Smooth muscle cell (in vitro differentiated cells): ENCODE results near the gene NDUFS6. TPM values are rescaled to one million over a fixed set of nuclear protein-coding genes. Genes with fewer than 3 reads are reported as not detected.
A peak's percentile ranks its signal among the peaks of the same experiment; 100 is the strongest.

Experiments
- DNase-seq: peaks from one replicate; lab custom pipeline; 2025; ENCODE audit not compliant: unreplicated experiment; lab: John Stamatoyannopoulos, UW
- H2AFZ ChIP-seq: fragments of 200-600 bp; sonication (generic); 2 replicates; pipeline ENCODE4 v1.6.0; 2016; ENCODE audit warnings: antibody characterized with exemption, low read depth, mild to moderate bottlenecking
- H3F3A ChIP-seq: fragments of 200-600 bp; sonication (generic); 2 replicates; pipeline ENCODE4 v1.6.0; 2017; ENCODE audit warnings: antibody characterized with exemption, low read depth
- H3K27ac ChIP-seq: fragments of 200-600 bp; sonication (generic); 2 replicates; pipeline ENCODE4 v1.5.1; 2016; ENCODE audit warnings: low read depth, mild to moderate bottlenecking
- H3K27me3 ChIP-seq: fragments of 200-600 bp; sonication (generic); 2 replicates; pipeline ENCODE4 v1.6.1; 2016; ENCODE audit warnings: low read depth, mild to moderate bottlenecking
- H3K36me3 ChIP-seq: fragments of 200-600 bp; sonication (generic); 2 replicates; pipeline ENCODE4 v1.5.1; 2016; ENCODE audit warnings: low read depth
- H3K4me1 ChIP-seq: fragments of 200-600 bp; sonication (generic); 2 replicates; pipeline ENCODE4 v1.5.1; 2016; ENCODE audit warnings: low read depth
- H3K4me2 ChIP-seq: fragments of 200-600 bp; sonication (generic); 2 replicates; pipeline ENCODE4 v1.6.0; 2016; ENCODE audit warnings: mild to moderate bottlenecking
- H3K4me3 ChIP-seq: fragments of 200-600 bp; sonication (generic); 2 replicates; pipeline ENCODE4 v1.5.1; 2016; ENCODE audit warnings: mild to moderate bottlenecking
- H3K79me2 ChIP-seq: fragments of 200-600 bp; sonication (generic); 2 replicates; pipeline ENCODE4 v1.6.0; 2016; ENCODE audit warnings: low read depth, mild to moderate bottlenecking
- H3K9ac ChIP-seq: fragments of 200-600 bp; sonication (generic); 2 replicates; pipeline ENCODE4 v1.6.0; 2016; ENCODE audit warnings: low read depth
- H3K9me3 ChIP-seq: fragments of 200-600 bp; sonication (generic); replicated peaks from 2 replicates; pipeline ENCODE4 v1.5.1; 2016; ENCODE audit warnings: low read depth
- H4K20me1 ChIP-seq: fragments of 200-600 bp; sonication (generic); 2 replicates; pipeline ENCODE4 v1.6.0; 2016; ENCODE audit warnings: low read depth
- CTCF ChIP-seq: fragments of 200-600 bp; sonication (generic); IDR thresholded peaks from 2 replicates; pipeline ENCODE4 v1.5.1; 2017; ENCODE audit warnings: borderline replicate concordance, mild to moderate bottlenecking, antibody characterized with exemption; ENCODE audit not compliant: insufficient read depth, poor library complexity, severe bottlenecking
- WGBS: methylation state at CpG from one replicate; pipeline ENCODE4 v1.1.7; 2016; ENCODE audit warnings: low lambda C conversion rate; 5-methylcytosine and 5-hydroxymethylcytosine counted together
- polyA plus RNA-seq: library from polyadenylated mRNA; unstranded; fragments of >200 nt; fragmentation: Nextera tagmentation; extraction: Ambion mirVana; gene quantifications from 2 replicates; pipeline ENCODE4 v1.2.1, GENCODE V29; 2016
- total RNA-seq: library from RNA; depleted of rRNA; stranded (reverse); fragments of >200 nt; gene quantifications from 2 replicates; pipeline ENCODE4 v1.2.3, GENCODE V29; 2014

NDUFS6 gene
- total and polyA plus RNA-seq, 2 experiments from 2014 or later: 50.8 to 146 TPM

- Histone ChIP-seq H3K9me3 (no peaks in the 10 kb centered on the region), H3K36me3 (peaks cover 8% of the 10 kb centered on the region)
These were observed 8.3 kb downstream of the NDUFS6 start for GRCh38 chr5:1809416-1810035.

GRCh38 chr5:1810581-1811101 lies 9.4 kb downstream of the NDUFS6 start:
- Histone ChIP-seq H3K36me3 (peaks cover 14% of the 10 kb centered on the region), H3K4me3 (no peak overlapping the region), H3K79me2 (peaks cover 10% of the 10 kb centered on the region), H2AFZ (no peak overlapping the region), H3K27me3 (no peaks in the 10 kb centered on the region), H3K4me2 (no peak overlapping the region), H3K9ac (no peak overlapping the region), H3K4me1 (peaks cover 9% of the 10 kb centered on the region), H3K27ac (no peak overlapping the region), H3F3A (no peaks in the 10 kb centered on the region), H4K20me1 (no peaks in the 10 kb centered on the region), H3K9me3 (no peaks in the 10 kb centered on the region)
- 96% methylated on average over 10 of the region's 10 CpGs for WGBS
- TF ChIP-seq CTCF: no peak
- DNase-seq: no peak

More at GRCh38 chr5:1809416-1810035, 8.3 kb downstream of the NDUFS6 start:
- no peaks in the 10 kb centered on the region for H3K27me3 ChIP-seq
- H2AFZ ChIP-seq: no peak overlapping the region
- no peak overlapping the region for H3K9ac ChIP-seq
- WGBS: 92% methylated on average over 32 of the region's 32 CpGs
- TF ChIP-seq CTCF: no peak
- peaks cover 10% of the 10 kb centered on the region for H3K79me2 ChIP-seq
- no peak overlapping the region for H3K4me2 ChIP-seq
- H3K4me1 ChIP-seq: peaks cover 9% of the 10 kb centered on the region
- no peak for DNase-seq
- no peaks in the 10 kb centered on the region for H4K20me1 ChIP-seq
- no peak overlapping the region for H3K4me3 ChIP-seq
- H3F3A ChIP-seq: no peaks in the 10 kb centered on the region
- peak overlapping the region; percentile 88 for H3K27ac ChIP-seq

DNA sequence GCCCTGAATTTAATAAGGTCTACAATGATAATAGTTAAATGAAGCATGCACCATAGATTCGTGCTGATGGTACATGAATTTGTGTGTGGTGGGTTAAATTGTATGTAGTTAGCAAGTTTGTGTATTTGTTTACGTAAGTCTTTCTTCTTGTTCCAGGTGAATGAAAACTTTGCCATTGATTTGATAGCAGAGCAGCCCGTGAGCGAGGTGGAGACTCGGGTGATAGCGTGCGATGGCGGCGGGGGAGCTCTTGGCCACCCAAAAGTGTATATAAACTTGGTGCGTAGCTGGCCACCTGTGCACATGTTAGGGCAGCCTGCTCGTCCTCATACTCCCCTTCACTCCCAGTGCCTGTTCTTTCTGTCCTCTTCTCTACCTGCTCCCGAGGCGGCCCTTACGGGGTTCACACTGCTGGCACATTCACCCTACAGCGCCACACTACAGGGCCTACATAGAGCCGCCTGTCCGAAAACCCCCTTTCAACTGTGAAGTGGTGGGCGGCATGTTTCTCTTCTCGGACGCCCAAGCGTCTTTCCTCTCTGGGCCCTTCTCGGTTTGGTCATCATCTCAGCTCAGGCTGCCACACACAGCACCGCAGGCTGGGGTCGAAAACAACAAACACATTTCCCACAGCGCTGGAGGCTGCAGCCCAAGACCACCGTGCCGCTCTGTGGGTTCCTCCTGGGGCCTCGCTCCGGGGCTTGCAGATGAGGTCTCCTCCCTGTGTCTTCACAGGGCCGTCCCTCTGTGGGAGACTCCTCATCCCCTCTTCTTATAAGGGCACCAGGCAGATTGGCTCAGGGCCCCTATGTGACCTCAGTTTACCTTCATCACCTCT lies 13.2 kb downstream of the NDUFS6 start:
- H3K4me2 ChIP-seq: no peak overlapping the region
- H3K9ac ChIP-seq: no peak overlapping the region
- H3K27me3 ChIP-seq: no peaks in the 10 kb centered on the region
- H3K9me3 ChIP-seq: no peaks in the 10 kb centered on the region
- no peak for TF ChIP-seq CTCF
- 97% methylated on average over 30 of the region's 30 CpGs for WGBS
- no peaks in the 10 kb centered on the region for H4K20me1 ChIP-seq
- peaks cover 5% of the 10 kb centered on the region for H3K79me2 ChIP-seq
- H3F3A ChIP-seq: no peaks in the 10 kb centered on the region
- H3K27ac ChIP-seq: no peak overlapping the region
- no peak overlapping the region for H2AFZ ChIP-seq
- H3K36me3 ChIP-seq: peaks cover 14% of the 10 kb centered on the region
- H3K4me3 ChIP-seq: no peak overlapping the region
- DNase-seq: no peak
- H3K4me1 ChIP-seq: no peaks in the 10 kb centered on the region
